SK-N-SH (cell line): ENCODE measurements around the gene FOXF2. TPM values are rescaled to one million over a fixed set of nuclear protein-coding genes. Genes with fewer than 3 reads are reported as not detected.

ENCODE experiments used
- CTCF ChIA-PET: fragments of 300-600, 350-600 bp; formaldehyde crosslinking; extraction: SDS; loops from one replicate; lab custom pipeline; 2021; lab: Yijun Ruan, JAX
- POLR2A ChIA-PET: fragments of 350-600 bp; sonication (Branson Sonifier 250); formaldehyde crosslinking; extraction: SDS; loops from one replicate; lab custom pipeline; 2020; ENCODE audit warnings: antibody characterized with exemption, inconsistent platforms; lab: Yijun Ruan, JAX
- DNase-seq: peaks from one replicate; pipeline ENCODE4 v3.0.0; 2012
- H2AFZ ChIP-seq: fragments of 200-600 bp; sonication (generic); 2 replicates; pipeline ENCODE4 v1.8.1; 2016; ENCODE audit warnings: antibody characterized with exemption, mild to moderate bottlenecking, low read depth
- H3F3A ChIP-seq: fragments of 200-600 bp; sonication (generic); replicated peaks from 2 replicates; pipeline ENCODE3; 2016; ENCODE audit warnings: antibody characterized with exemption, mild to moderate bottlenecking; ENCODE audit not compliant: insufficient read depth
- H3K27ac ChIP-seq, 2 experiments: fragments of 200-500 bp in 1 of 2; fragments of 200-600 bp in 1 of 2; sonication (Bioruptor generic) in 1 of 2; sonication (generic), shearing (Covaris generic) in 1 of 2; 2 replicates each; pipeline versions ENCODE4 v1.5.1 to v1.6.1; 2014 to 2016; ENCODE audit warnings: low read depth in 2 of 2, inconsistent platforms in 1 of 2, low read length in 1 of 2, mild to moderate bottlenecking in 1 of 2, mixed read lengths in 1 of 2
- H3K27me3 ChIP-seq: fragments of 200-600 bp; sonication (generic), shearing (Covaris generic); 2 replicates; pipeline ENCODE4 v1.6.1; 2016; ENCODE audit warnings: mixed run types; ENCODE audit not compliant: insufficient read depth
- H3K36me3 ChIP-seq, 2 experiments: fragments of 200-500 bp in 1 of 2; fragments of 200-600 bp in 1 of 2; sonication (Bioruptor generic) in 1 of 2; sonication (generic) in 1 of 2; replicated peaks in 1 of 2; 2 replicates each; pipeline versions ENCODE3 to v1.5.1; 2014 to 2016; ENCODE audit warnings: low read length in 1 of 2, mild to moderate bottlenecking in 1 of 2; ENCODE audit not compliant: insufficient read depth in 2 of 2, control insufficient read depth in 1 of 2
- H3K4me1 ChIP-seq, 2 experiments: fragments of 200-500 bp in 1 of 2; fragments of 200-600 bp in 1 of 2; sonication (Bioruptor generic) in 1 of 2; sonication (generic), shearing (Covaris generic) in 1 of 2; 2 replicates each; pipeline versions ENCODE4 v1.5.1 to v1.6.1; 2014 to 2016; ENCODE audit warnings: low read depth in 1 of 2, low read length in 1 of 2, mixed run types in 1 of 2; ENCODE audit not compliant: insufficient read depth in 2 of 2, control insufficient read depth in 1 of 2
- H3K4me2 ChIP-seq: fragments of 200-600 bp; sonication (generic), shearing (Covaris generic); 2 replicates; pipeline ENCODE4 v1.6.1; 2017; ENCODE audit warnings: mixed run types
- H3K4me3 ChIP-seq, 2 experiments: fragments of 200-500 bp in 1 of 2; fragments of 200-600 bp in 1 of 2; sonication (Bioruptor generic) in 1 of 2; sonication (generic), shearing (Covaris generic) in 1 of 2; 2 replicates each; pipeline versions ENCODE4 v1.5.1 to v1.8.1; 2014 to 2016; ENCODE audit warnings: low read depth in 2 of 2, inconsistent platforms in 1 of 2, low read length in 1 of 2, mild to moderate bottlenecking in 1 of 2, mixed read lengths in 1 of 2, moderate library complexity in 1 of 2
- H3K79me2 ChIP-seq: fragments of 200-600 bp; sonication (generic); 2 replicates; pipeline ENCODE4 v1.8.1; 2017; ENCODE audit warnings: mild to moderate bottlenecking; ENCODE audit not compliant: insufficient read depth
- H3K9ac ChIP-seq: fragments of 200-600 bp; sonication (generic); 2 replicates; pipeline ENCODE4 v1.6.1; 2017; ENCODE audit warnings: mixed run types
- H3K9me2 ChIP-seq: fragments of 200-600 bp; sonication (generic); 2 replicates; pipeline ENCODE4 v1.6.1; 2017; ENCODE audit warnings: mixed run types
- H3K9me3 ChIP-seq: fragments of 200-600 bp; sonication (generic); 2 replicates; pipeline ENCODE4 v1.6.1; 2017; ENCODE audit warnings: mixed run types, mild to moderate bottlenecking, moderate library complexity
- H4K20me1 ChIP-seq: fragments of 200-600 bp; sonication (generic); 2 replicates; pipeline ENCODE4 v1.6.1; 2017; ENCODE audit warnings: mild to moderate bottlenecking, mixed run types; ENCODE audit not compliant: insufficient read depth
- CHD2 ChIP-seq: fragments of 150-350 bp; IDR thresholded peaks from 2 replicates; pipeline ENCODE4 v1.6.1; 2018; ENCODE audit warnings: low read length; ENCODE audit not compliant: partially characterized antibody
- ELF1 ChIP-seq: IDR thresholded peaks from 2 replicates; pipeline ENCODE4 v1.4.0; 2012
- EZH2phosphoT487 ChIP-seq: fragments of 200-600 bp; sonication (generic); IDR thresholded peaks from 2 replicates; pipeline ENCODE4 v1.6.1; 2017; ENCODE audit warnings: low read depth, mixed run types, mild to moderate bottlenecking, antibody characterized with exemption, moderate library complexity, borderline replicate concordance
- FOSL2 ChIP-seq: IDR thresholded peaks from 2 replicates; pipeline ENCODE4 v1.4.0; 2012; ENCODE audit warnings: low read depth, mild to moderate bottlenecking, moderate library complexity, borderline replicate concordance
- FOXJ3 ChIP-seq: sonication (generic); formaldehyde crosslinking; IDR thresholded peaks from 2 replicates; pipeline ENCODE4 v1.5.1; 2020; ENCODE audit warnings: mild to moderate bottlenecking, missing genetic modification reagents
- JUND ChIP-seq: IDR thresholded peaks from 2 replicates; pipeline ENCODE4 v1.4.0; 2012
- MEF2A ChIP-seq: IDR thresholded peaks from 2 replicates; pipeline ENCODE4 v1.4.0; 2012; ENCODE audit warnings: low read depth, borderline replicate concordance
- PBX3 ChIP-seq: IDR thresholded peaks from 2 replicates; pipeline ENCODE4; 2012
- RAD21 ChIP-seq: IDR thresholded peaks from 2 replicates; pipeline ENCODE4 v1.6.1; 2012; ENCODE audit warnings: mild to moderate bottlenecking, low read length
- RXRA ChIP-seq: IDR thresholded peaks from 2 replicates; pipeline ENCODE4 v1.4.0; 2012; ENCODE audit warnings: low read depth, mild to moderate bottlenecking, borderline replicate concordance
- SIN3A ChIP-seq: IDR thresholded peaks from 2 replicates; pipeline ENCODE4 v1.6.1; 2012; ENCODE audit warnings: low read depth, mild to moderate bottlenecking, low read length, moderate library complexity, borderline replicate concordance
- TCF12 ChIP-seq: IDR thresholded peaks from 2 replicates; pipeline ENCODE4 v1.4.0; 2012
- USF2 ChIP-seq: fragments of 150-350 bp; IDR thresholded peaks from 2 replicates; pipeline ENCODE4 v1.6.1; 2017; ENCODE audit warnings: antibody characterized with exemption, low read length, low read depth, borderline replicate concordance
- WGBS: methylation state at CpG from one replicate; pipeline ENCODE4 v1.1.6; 2017; ENCODE audit warnings: low lambda C conversion rate; 5-methylcytosine and 5-hydroxymethylcytosine counted together
- polyA plus RNA-seq, 3 experiments: library from polyadenylated mRNA; depleted of rRNA; stranded (reverse); fragments of >200 nt; gene quantifications; 2 replicates each; pipeline ENCODE4 v1.2.3, GENCODE V29; 2012
- TF ChIP-seq, protein P1 (sequence below): fragments of 200-600 bp; sonication (generic); IDR thresholded peaks from 2 replicates; pipeline ENCODE4 v1.6.1; 2017; ENCODE audit warnings: antibody characterized with exemption, mild to moderate bottlenecking, moderate library complexity
- TF ChIP-seq, protein P2 (sequence below): IDR thresholded peaks from 2 replicates; pipeline ENCODE4 v1.4.0; 2012; ENCODE audit warnings: low read depth, borderline replicate concordance

The FOXF2 gene
- polyA plus RNA-seq, 1 of the 3 experiments (the other 2 are of a cell fraction), result not detected

DNA sequence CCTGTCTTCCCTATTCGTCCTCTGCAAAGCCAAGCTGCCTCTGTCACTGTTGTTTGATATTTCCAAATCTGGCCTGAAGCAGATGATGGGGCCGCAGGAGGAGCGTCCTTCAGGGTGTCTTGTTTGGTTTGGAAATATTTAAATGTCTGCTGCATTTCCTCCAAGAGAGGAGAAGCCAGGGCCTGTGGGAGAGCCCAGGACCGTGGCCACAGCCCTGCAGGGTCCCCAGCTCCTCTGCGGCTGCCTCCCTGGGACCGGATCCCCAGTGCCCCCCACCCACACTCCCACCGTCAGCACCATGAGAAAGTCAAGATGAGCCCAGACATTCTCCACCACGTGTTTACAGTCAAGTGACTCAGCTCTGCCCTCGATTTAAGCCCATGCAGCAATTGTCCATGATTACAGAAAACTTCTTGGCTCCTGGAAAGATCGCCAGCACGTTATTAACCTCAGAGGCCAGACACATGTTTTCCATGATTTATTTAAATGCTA is 18.2 kb downstream of the FOXF2 start:
- no peaks in the 10 kb centered on the region for H3K36me3 ChIP-seq
- POLR2A ChIA-PET, result no interaction called here
- no peaks in the 10 kb centered on the region for H3K9me3 ChIP-seq
- H3K79me2 ChIP-seq, result no peaks in the 10 kb centered on the region
- no peaks in the 10 kb centered on the region for H4K20me1 ChIP-seq
- TF ChIP-seq EZH2phosphoT487, result no peak
- TF ChIP-seq SIN3A, result no peak
- no peak for TF ChIP-seq RXRA
- no peak for TF ChIP-seq PBX3
- TF ChIP-seq ELF1, result no peak
- TF ChIP-seq, all 33 proteins: peak for 0
- Histone ChIP-seq H3F3A (no peaks in the 10 kb centered on the region), H3K27ac (no peak overlapping the region), H3K27me3 (peaks cover 38% of the 10 kb centered on the region), H3K4me1 (no peaks in the 10 kb centered on the region), H3K4me2 (no peak overlapping the region), H3K9ac (no peak overlapping the region), H3K9me2 (no peaks in the 10 kb centered on the region), H2AFZ (no peak overlapping the region), H3K4me3 (no peak overlapping the region)
- DNase-seq, result no peak
- CTCF ChIA-PET, result interaction anchor here (1.3 to 2.4 kb wide), 2 partner anchors 11 to 29 kb away, joined by 4 to 16 read pairs; no protein-coding TSS in a partner anchor
- 3% methylated on average over 9 of the region's 11 CpGs for WGBS

DNA sequence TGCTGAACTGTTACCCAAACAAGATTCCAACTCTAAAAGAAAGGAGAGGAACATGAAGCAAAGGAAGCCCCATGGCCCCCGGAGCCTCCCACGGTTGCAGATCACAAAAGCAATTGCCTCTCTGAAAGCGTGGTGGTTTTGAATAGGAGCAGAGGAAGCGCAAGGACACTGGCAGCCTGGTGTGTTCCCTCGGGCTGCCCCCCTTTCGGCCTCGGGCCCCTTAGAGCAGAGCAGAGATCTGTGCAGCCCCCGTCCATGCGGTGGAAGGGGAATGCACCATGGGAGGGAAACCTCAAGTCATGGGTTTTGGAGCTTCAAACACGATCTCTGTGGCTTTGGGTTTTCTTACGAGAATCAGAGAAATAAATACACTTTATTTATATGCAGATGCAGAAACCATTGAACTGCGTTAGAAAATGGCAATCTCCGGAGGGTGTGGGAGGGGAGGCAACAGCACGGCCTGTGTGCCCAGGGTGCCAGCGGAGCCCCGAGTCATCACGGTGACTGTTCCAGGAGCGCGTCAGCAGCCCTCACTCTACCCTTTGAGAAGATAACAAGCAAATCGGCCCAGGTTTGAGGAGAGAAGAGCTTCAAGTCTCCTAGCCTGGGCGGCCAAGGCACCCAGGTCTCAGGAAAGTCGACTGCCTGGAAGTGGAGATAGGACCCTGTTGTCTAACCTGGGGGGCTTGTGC is 20.5 kb downstream of the FOXF2 start:
- no peaks in the 10 kb centered on the region for H3K79me2 ChIP-seq
- H3K9me2 ChIP-seq, result no peaks in the 10 kb centered on the region
- no peaks in the 10 kb centered on the region for H4K20me1 ChIP-seq
- H3K27ac ChIP-seq, result no peak overlapping the region
- 16% methylated on average over 19 of the region's 22 CpGs for WGBS
- H2AFZ ChIP-seq, result no peak overlapping the region
- no peaks in the 10 kb centered on the region for H3F3A ChIP-seq
- no peak overlapping the region for H3K4me2 ChIP-seq
- no peak overlapping the region for H3K9ac ChIP-seq
- ChIA-PET POLR2A (no interaction called here), CTCF (interaction anchor here (1.0 to 2.4 kb wide), 2 partner anchors 13 to 27 kb away, joined by 3 to 16 read pairs; no protein-coding TSS in a partner anchor)
- TF ChIP-seq EZH2phosphoT487 (no peak), CHD2 (no peak), RXRA (no peak), ELF1 (no peak), FOSL2 (no peak)
- no peaks in the 10 kb centered on the region for H3K36me3 ChIP-seq
- DNase-seq, result no peak
- no peaks in the 10 kb centered on the region for H3K9me3 ChIP-seq
- H3K4me1 ChIP-seq, result no peaks in the 10 kb centered on the region
- H3K4me3 ChIP-seq, result no peak overlapping the region
- peaks cover 57% of the 10 kb centered on the region for H3K27me3 ChIP-seq

GRCh38 chr6:1412901-1413300 is 23.5 kb downstream of the FOXF2 start:
- Histone ChIP-seq H3F3A (no peaks in the 10 kb centered on the region), H3K79me2 (no peaks in the 10 kb centered on the region)
- POLR2A ChIA-PET, result no interaction called here
- TF ChIP-seq JUND (no peak), FOXJ3 (CRISPR knock-in tag) (no peak), CHD2 (no peak), MEF2A (no peak), RAD21 (no peak), USF2 (no peak), TCF12 (no peak), SIN3A (no peak)
- TF ChIP-seq, protein P1, sequence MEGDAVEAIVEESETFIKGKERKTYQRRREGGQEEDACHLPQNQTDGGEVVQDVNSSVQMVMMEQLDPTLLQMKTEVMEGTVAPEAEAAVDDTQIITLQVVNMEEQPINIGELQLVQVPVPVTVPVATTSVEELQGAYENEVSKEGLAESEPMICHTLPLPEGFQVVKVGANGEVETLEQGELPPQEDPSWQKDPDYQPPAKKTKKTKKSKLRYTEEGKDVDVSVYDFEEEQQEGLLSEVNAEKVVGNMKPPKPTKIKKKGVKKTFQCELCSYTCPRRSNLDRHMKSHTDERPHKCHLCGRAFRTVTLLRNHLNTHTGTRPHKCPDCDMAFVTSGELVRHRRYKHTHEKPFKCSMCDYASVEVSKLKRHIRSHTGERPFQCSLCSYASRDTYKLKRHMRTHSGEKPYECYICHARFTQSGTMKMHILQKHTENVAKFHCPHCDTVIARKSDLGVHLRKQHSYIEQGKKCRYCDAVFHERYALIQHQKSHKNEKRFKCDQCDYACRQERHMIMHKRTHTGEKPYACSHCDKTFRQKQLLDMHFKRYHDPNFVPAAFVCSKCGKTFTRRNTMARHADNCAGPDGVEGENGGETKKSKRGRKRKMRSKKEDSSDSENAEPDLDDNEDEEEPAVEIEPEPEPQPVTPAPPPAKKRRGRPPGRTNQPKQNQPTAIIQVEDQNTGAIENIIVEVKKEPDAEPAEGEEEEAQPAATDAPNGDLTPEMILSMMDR, result no peak
- TF ChIP-seq, protein P2, sequence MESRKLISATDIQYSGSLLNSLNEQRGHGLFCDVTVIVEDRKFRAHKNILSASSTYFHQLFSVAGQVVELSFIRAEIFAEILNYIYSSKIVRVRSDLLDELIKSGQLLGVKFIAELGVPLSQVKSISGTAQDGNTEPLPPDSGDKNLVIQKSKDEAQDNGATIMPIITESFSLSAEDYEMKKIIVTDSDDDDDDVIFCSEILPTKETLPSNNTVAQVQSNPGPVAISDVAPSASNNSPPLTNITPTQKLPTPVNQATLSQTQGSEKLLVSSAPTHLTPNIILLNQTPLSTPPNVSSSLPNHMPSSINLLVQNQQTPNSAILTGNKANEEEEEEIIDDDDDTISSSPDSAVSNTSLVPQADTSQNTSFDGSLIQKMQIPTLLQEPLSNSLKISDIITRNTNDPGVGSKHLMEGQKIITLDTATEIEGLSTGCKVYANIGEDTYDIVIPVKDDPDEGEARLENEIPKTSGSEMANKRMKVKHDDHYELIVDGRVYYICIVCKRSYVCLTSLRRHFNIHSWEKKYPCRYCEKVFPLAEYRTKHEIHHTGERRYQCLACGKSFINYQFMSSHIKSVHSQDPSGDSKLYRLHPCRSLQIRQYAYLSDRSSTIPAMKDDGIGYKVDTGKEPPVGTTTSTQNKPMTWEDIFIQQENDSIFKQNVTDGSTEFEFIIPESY, result no peak

More at GRCh38 chr6:1412901-1413300, 23.5 kb downstream of the FOXF2 start:
- Histone ChIP-seq H2AFZ (no peak overlapping the region), H3K4me1 (no peaks in the 10 kb centered on the region), H3K4me3 (no peak overlapping the region), H3K9me3 (no peaks in the 10 kb centered on the region), H3K36me3 (no peaks in the 10 kb centered on the region), H3K9me2 (no peaks in the 10 kb centered on the region), H3K27me3 (peaks cover 74% of the 10 kb centered on the region), H4K20me1 (no peaks in the 10 kb centered on the region), H3K27ac (no peak overlapping the region), H3K9ac (no peak overlapping the region), H3K4me2 (no peak overlapping the region)
- CTCF ChIA-PET, result interaction anchor here (1.0 to 1.8 kb wide), 4 partner anchors 14 to 24 kb away, joined by 3 to 9 read pairs (median 6); no protein-coding TSS in a partner anchor
- 19% methylated on average over 9 of the region's 9 CpGs for WGBS
- DNase-seq, result no peak
